CD4-positive, alpha-beta T cell treated with Interferon gamma for 1 hour (primary cell): ENCODE results near the gene XAGE5.
"Not testable (repeated sequence)": the region's sequence is repeated elsewhere in the genome, so short reads cannot be mapped to it uniquely, and the experiment has no call there.

Experiments used
- DNase-seq: peaks from one replicate; pipeline ENCODE4 v3.0.0-alpha.2; 2020

Gene XAGE5

GRCh38 chrX:52811065-52811625, at the start of gene XAGE5:
TSS of gene XAGE5 (plus strand) at chrX:52811287. CDS start at chrX:52812567, 1,280 bp downstream.
- no peak for DNase-seq

- not testable (repeated sequence) for DNase-seq
Observed at GRCh38 chrX:52765983-52766382, 45.1 kb upstream of the XAGE5 start.

GRCh38 chrX:52773504-52773903, 37.6 kb upstream of the XAGE5 start:
- DNase-seq: not testable (repeated sequence)

GRCh38 chrX:52797327-52797726, 13.8 kb upstream of the XAGE5 start, which contains the start of gene SPANXN5:
TSS of gene SPANXN5 (minus strand) at chrX:52797427. CDS start at chrX:52797348, 79 bp downstream.
- DNase-seq: not testable (repeated sequence)

- DNase-seq: not testable (repeated sequence)
Observed at GRCh38 chrX:52804876-52805275, 6.2 kb upstream of the XAGE5 start.

- no peak for DNase-seq
Observed at GRCh38 chrX:52819788-52820187, 8.7 kb downstream of the XAGE5 start.

GRCh38 chrX:52821079-52821760, 10.1 kb downstream of the XAGE5 start:
- no peak for DNase-seq

- no peak for DNase-seq
Observed at GRCh38 chrX:52824608-52825007, 13.5 kb downstream of the XAGE5 start.

- no peak for DNase-seq
Observed at GRCh38 chrX:52830551-52830950, 19.5 kb downstream of the XAGE5 start.

GRCh38 chrX:52839137-52839536, 28.1 kb downstream of the XAGE5 start:
- DNase-seq: no peak

GRCh38 chrX:52843619-52844018, 32.5 kb downstream of the XAGE5 start:
- DNase-seq: not testable (repeated sequence)

GRCh38 chrX:52852110-52852860, 41.2 kb downstream of the XAGE5 start:
- no peak for DNase-seq

- DNase-seq: not testable (repeated sequence)
Observed at GRCh38 chrX:52856991-52857525, 46.0 kb downstream of the XAGE5 start.

- no peak for DNase-seq
Observed at GRCh38 chrX:52865343-52865998, 54.4 kb downstream of the XAGE5 start.
